Liver (tissue), 9 donors: Measurements from ENCODE around the gene RAF1. TPM values are rescaled to one million over a fixed set of nuclear protein-coding genes. Genes with fewer than 3 reads are reported as not detected.

Experiments
- DNase-seq: peaks from one replicate; pipeline ENCODE4 v3.0.0-alpha.2; 2017; ENCODE audit warnings: low spot score
- H3K27ac ChIP-seq, 2 donors: one replicate each; pipeline ENCODE4 v1.7.0; 2013; ENCODE audit warnings: inconsistent platforms in 2 of 2, low read length in 2 of 2, control low read depth in 1 of 2, low read depth in 1 of 2, mild to moderate bottlenecking in 1 of 2
- H3K27me3 ChIP-seq, 4 donors: one replicate each; pipeline versions ENCODE4 v1.6.1 to v1.7.0; 2013; ENCODE audit warnings: low read length in 3 of 4, inconsistent platforms in 1 of 4, mild to moderate bottlenecking in 1 of 4, moderate library complexity in 1 of 4; ENCODE audit not compliant: control insufficient read depth in 4 of 4, insufficient read depth in 4 of 4
- H3K36me3 ChIP-seq, 4 donors: one replicate each; pipeline versions ENCODE4 v1.6.1 to v1.7.0; 2013; ENCODE audit warnings: low read length in 3 of 4, mild to moderate bottlenecking in 3 of 4, low read depth in 1 of 4, moderate library complexity in 1 of 4; ENCODE audit not compliant: control insufficient read depth in 4 of 4, insufficient read depth in 3 of 4
- H3K4me1 ChIP-seq, 4 donors: one replicate each; pipeline versions ENCODE4 v1.6.1 to v1.7.0; 2013; ENCODE audit warnings: low read length in 3 of 4, mild to moderate bottlenecking in 3 of 4, moderate library complexity in 1 of 4; ENCODE audit not compliant: control insufficient read depth in 4 of 4, insufficient read depth in 4 of 4
- H3K4me3 ChIP-seq, 3 donors: one replicate each; pipeline versions ENCODE4 v1.6.1 to v1.7.0; 2013; ENCODE audit warnings: low read length in 3 of 3, control low read depth in 1 of 3, low read depth in 1 of 3, mild to moderate bottlenecking in 1 of 3
- H3K9ac ChIP-seq, 2 donors: one replicate each; pipeline ENCODE4 v1.7.0; 2013; ENCODE audit warnings: low read length in 2 of 2, mild to moderate bottlenecking in 2 of 2, moderate library complexity in 2 of 2, control low read depth in 1 of 2, low read depth in 1 of 2
- H3K9me3 ChIP-seq, 4 donors: one replicate each; pipeline versions ENCODE4 v1.6.1 to v1.7.0; 2013; ENCODE audit warnings: low read length in 3 of 4; ENCODE audit not compliant: control insufficient read depth in 4 of 4
- FOXA1 ChIP-seq: IDR thresholded peaks from 2 replicates; pipeline ENCODE4 v1.6.1; 2016; ENCODE audit warnings: antibody characterized with exemption
- GABPA ChIP-seq, 2 donors: IDR thresholded peaks in 1 of 2; conservative IDR thresholded peaks in 1 of 2; 2 replicates each; pipeline ENCODE4 v1.6.1; 2016; ENCODE audit warnings: antibody characterized with exemption in 2 of 2, mild to moderate bottlenecking in 1 of 2, moderate library complexity in 1 of 2
- HNF4A ChIP-seq, 2 donors: conservative IDR thresholded peaks; 2 replicates each; pipeline ENCODE4 v1.6.1; 2016; ENCODE audit warnings: antibody characterized with exemption in 2 of 2, mild to moderate bottlenecking in 2 of 2
- HNF4G ChIP-seq: IDR thresholded peaks from 2 replicates; pipeline ENCODE4 v1.6.1; 2016; ENCODE audit warnings: antibody characterized with exemption
- NR2F2 ChIP-seq: IDR thresholded peaks from 2 replicates; pipeline ENCODE4 v1.6.1; 2016; ENCODE audit warnings: antibody characterized with exemption
- RXRA ChIP-seq, 2 donors: IDR thresholded peaks; 2 replicates each; pipeline ENCODE4 v1.6.1; 2017 to 2018; ENCODE audit warnings: antibody characterized with exemption in 2 of 2, mild to moderate bottlenecking in 1 of 2
- SP1 ChIP-seq: IDR thresholded peaks from 2 replicates; pipeline ENCODE4 v1.6.1; 2018; ENCODE audit warnings: antibody characterized with exemption, mild to moderate bottlenecking
- TAF1 ChIP-seq: conservative IDR thresholded peaks from 2 replicates; pipeline ENCODE4 v1.6.1; 2016; ENCODE audit warnings: antibody characterized with exemption, mild to moderate bottlenecking
- YY1 ChIP-seq: IDR thresholded peaks from 2 replicates; pipeline ENCODE4 v1.6.1; 2016; ENCODE audit warnings: antibody characterized with exemption, mild to moderate bottlenecking
- WGBS: extraction: QIAGEN DNeasy Blood & Tissue Kit; methylation state at CpG from one replicate; pipeline ENCODE4 v1.1.7; 2013; 5-methylcytosine and 5-hydroxymethylcytosine counted together
- polyA plus RNA-seq, 2 donors: library from polyadenylated mRNA; stranded (reverse) in 1 of 2; unstranded in 1 of 2; fragments of 200-250 nt in 1 of 2; fragments of >200 nt in 1 of 2; fragmentation: Nextera tagmentation in 1 of 2; extraction: Ambion mirVana in 1 of 2; gene quantifications; one replicate each; pipeline versions ENCODE4 v1.2.1 to v1.2.3, GENCODE V29; 2013 to 2015
- total RNA-seq, 2 donors: library from RNA; depleted of rRNA; stranded (reverse); fragments of >200 nt; gene quantifications; one replicate each; pipeline ENCODE4 v1.2.3, GENCODE V29; 2014
- TF ChIP-seq, protein P1 (sequence below): IDR thresholded peaks from 2 replicates; pipeline ENCODE4 v1.6.1; 2016; ENCODE audit warnings: antibody characterized with exemption
- TF ChIP-seq, protein P2 (sequence below): IDR thresholded peaks from 2 replicates; pipeline ENCODE4 v1.6.1; 2016; ENCODE audit warnings: antibody characterized with exemption
- TF ChIP-seq, protein P3 (sequence below): IDR thresholded peaks from 2 replicates; pipeline ENCODE4 v1.6.1; 2016; ENCODE audit warnings: antibody characterized with exemption
- TF ChIP-seq, protein P4 (sequence below): IDR thresholded peaks from 2 replicates; pipeline ENCODE4 v1.6.1; 2016; ENCODE audit warnings: antibody characterized with exemption, mild to moderate bottlenecking
- TF ChIP-seq, protein P5 (sequence below): fragments of 150-350 bp; IDR thresholded peaks from 2 replicates; pipeline ENCODE4 v1.5.1; 2017; ENCODE audit warnings: improper control_type of control experiment, low read depth, low read length; ENCODE audit not compliant: missing input control
- donor health status: healthy.
- donor health status: healthy.
- donor health status: healthy.
- donor health status: healthy.
- donor health status: healthy.

The RAF1 gene
- total and polyA plus RNA-seq, 4 donors = 44.3 to 92.3 (median 63.2) TPM

DNA sequence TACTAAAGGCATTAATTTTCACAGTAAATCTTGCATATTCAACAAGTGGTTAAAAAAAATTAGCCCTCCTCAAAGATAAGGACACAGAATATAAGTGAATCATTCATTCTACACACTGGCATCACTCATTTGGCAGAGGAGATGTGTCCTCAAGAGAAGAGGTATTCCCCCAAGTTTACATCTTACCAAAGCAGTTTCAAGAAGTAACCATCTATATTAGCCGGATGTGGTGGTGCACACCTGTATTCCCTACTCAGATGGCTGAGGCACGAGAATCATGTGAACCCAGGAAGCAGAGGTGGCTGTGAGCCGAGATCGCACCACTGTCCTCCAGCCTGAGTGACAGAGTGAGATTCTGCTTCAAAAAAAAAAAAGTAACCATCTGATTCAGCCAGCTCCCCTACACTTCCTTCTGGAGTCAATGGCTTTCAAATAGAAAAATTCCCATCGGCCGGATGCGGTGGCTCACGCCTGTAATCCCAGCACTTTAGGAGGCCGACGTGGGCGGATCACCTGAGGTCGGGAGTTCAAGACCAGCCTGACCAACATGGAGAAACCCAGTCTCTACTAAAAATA is 15.4 kb downstream of the RAF1 start:
- 69% methylated on average over 12 of the region's 12 CpGs for WGBS
- Histone ChIP-seq H3K4me1 (peaks cover 11 to 39% (median 15%) of the 10 kb centered on the region in 4 donors), H3K4me3 (no peak overlapping the region), H3K9ac (peak overlapping the region; percentile 86 to 98), H3K27me3 (no peaks in the 10 kb centered on the region), H3K9me3 (no peaks in the 10 kb centered on the region), H3K27ac (peak overlapping the region; percentile 88 to 92), H3K36me3 (peaks cover 0 to 2% (median 0%) of the 10 kb centered on the region in 4 donors)
- TF ChIP-seq HNF4A (conservative IDR thresholded peaks at IDR 0.05) (no peak), HNF4G (no peak), SP1 (no peak), NR2F2 (no peak), YY1 (peak; percentile 22)
- TF ChIP-seq, protein P1, sequence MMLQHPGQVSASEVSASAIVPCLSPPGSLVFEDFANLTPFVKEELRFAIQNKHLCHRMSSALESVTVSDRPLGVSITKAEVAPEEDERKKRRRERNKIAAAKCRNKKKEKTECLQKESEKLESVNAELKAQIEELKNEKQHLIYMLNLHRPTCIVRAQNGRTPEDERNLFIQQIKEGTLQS = no peak
- TF ChIP-seq, protein P2, sequence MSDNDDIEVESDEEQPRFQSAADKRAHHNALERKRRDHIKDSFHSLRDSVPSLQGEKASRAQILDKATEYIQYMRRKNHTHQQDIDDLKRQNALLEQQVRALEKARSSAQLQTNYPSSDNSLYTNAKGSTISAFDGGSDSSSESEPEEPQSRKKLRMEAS = no peak
- TF ChIP-seq, protein P3, sequence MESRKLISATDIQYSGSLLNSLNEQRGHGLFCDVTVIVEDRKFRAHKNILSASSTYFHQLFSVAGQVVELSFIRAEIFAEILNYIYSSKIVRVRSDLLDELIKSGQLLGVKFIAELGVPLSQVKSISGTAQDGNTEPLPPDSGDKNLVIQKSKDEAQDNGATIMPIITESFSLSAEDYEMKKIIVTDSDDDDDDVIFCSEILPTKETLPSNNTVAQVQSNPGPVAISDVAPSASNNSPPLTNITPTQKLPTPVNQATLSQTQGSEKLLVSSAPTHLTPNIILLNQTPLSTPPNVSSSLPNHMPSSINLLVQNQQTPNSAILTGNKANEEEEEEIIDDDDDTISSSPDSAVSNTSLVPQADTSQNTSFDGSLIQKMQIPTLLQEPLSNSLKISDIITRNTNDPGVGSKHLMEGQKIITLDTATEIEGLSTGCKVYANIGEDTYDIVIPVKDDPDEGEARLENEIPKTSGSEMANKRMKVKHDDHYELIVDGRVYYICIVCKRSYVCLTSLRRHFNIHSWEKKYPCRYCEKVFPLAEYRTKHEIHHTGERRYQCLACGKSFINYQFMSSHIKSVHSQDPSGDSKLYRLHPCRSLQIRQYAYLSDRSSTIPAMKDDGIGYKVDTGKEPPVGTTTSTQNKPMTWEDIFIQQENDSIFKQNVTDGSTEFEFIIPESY = no peak
- DNase-seq = no peak

DNA sequence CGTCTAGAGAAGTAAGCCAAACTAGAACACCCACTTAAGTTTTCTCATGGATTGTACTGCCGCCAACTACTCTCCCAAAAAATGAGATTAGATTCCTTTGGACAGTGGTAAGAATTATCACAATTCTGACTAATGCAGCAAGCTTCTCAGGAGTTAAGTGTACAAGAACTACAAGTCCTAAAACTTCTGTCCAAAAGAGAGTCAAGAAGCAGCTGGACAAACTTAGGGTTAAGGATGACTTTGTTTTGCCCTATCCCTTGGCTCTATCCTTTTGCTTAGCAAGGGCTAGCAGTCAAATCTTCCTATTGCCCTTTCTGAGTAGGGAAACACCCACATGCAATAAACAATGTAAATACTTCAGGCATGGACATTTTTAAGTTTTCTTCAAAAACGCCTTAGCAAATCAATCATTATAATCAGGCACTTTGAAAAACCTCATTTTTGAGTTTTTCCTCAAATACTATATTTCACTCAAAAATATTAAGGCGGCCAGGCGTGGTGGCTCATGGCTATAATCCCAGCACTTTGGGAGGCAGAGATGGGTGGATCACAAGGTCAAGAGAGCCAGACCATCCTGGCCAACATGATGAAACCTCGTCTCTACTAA is 19.5 kb downstream of the RAF1 start:
- H3K9me3 ChIP-seq = no peaks in the 10 kb centered on the region
- no peaks in the 10 kb centered on the region for H3K36me3 ChIP-seq
- no peak overlapping the region for H3K9ac ChIP-seq
- DNase-seq = no peak
- no peaks in the 10 kb centered on the region for H3K27me3 ChIP-seq
- TF ChIP-seq RXRA (IDR thresholded peaks at IDR 0.05) = no peak
- no peak for TF ChIP-seq FOXA1
- TF ChIP-seq NR2F2 = no peak
- TF ChIP-seq, protein P4, sequence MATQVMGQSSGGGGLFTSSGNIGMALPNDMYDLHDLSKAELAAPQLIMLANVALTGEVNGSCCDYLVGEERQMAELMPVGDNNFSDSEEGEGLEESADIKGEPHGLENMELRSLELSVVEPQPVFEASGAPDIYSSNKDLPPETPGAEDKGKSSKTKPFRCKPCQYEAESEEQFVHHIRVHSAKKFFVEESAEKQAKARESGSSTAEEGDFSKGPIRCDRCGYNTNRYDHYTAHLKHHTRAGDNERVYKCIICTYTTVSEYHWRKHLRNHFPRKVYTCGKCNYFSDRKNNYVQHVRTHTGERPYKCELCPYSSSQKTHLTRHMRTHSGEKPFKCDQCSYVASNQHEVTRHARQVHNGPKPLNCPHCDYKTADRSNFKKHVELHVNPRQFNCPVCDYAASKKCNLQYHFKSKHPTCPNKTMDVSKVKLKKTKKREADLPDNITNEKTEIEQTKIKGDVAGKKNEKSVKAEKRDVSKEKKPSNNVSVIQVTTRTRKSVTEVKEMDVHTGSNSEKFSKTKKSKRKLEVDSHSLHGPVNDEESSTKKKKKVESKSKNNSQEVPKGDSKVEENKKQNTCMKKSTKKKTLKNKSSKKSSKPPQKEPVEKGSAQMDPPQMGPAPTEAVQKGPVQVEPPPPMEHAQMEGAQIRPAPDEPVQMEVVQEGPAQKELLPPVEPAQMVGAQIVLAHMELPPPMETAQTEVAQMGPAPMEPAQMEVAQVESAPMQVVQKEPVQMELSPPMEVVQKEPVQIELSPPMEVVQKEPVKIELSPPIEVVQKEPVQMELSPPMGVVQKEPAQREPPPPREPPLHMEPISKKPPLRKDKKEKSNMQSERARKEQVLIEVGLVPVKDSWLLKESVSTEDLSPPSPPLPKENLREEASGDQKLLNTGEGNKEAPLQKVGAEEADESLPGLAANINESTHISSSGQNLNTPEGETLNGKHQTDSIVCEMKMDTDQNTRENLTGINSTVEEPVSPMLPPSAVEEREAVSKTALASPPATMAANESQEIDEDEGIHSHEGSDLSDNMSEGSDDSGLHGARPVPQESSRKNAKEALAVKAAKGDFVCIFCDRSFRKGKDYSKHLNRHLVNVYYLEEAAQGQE = no peak
- no peak for TF ChIP-seq YY1
- TF ChIP-seq, protein P5, sequence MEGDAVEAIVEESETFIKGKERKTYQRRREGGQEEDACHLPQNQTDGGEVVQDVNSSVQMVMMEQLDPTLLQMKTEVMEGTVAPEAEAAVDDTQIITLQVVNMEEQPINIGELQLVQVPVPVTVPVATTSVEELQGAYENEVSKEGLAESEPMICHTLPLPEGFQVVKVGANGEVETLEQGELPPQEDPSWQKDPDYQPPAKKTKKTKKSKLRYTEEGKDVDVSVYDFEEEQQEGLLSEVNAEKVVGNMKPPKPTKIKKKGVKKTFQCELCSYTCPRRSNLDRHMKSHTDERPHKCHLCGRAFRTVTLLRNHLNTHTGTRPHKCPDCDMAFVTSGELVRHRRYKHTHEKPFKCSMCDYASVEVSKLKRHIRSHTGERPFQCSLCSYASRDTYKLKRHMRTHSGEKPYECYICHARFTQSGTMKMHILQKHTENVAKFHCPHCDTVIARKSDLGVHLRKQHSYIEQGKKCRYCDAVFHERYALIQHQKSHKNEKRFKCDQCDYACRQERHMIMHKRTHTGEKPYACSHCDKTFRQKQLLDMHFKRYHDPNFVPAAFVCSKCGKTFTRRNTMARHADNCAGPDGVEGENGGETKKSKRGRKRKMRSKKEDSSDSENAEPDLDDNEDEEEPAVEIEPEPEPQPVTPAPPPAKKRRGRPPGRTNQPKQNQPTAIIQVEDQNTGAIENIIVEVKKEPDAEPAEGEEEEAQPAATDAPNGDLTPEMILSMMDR = no peak
- TF ChIP-seq, protein P3 = no peak
- TF ChIP-seq GABPA (IDR thresholded peaks at IDR 0.05 in 1 of 2, conservative IDR thresholded peaks at IDR 0.05 in 1 of 2) = no peak
- TF ChIP-seq HNF4G = no peak
- TF ChIP-seq, protein P1 = no peak
- TF ChIP-seq TAF1 = no peak
- TF ChIP-seq, protein P2 = no peak
- H3K4me1 ChIP-seq = peaks cover 6 to 30% (median 16%) of the 10 kb centered on the region in 4 donors
- no peak overlapping the region for H3K4me3 ChIP-seq
- peak overlapping the region; percentile 1 to 7 for H3K27ac ChIP-seq
- 65% methylated on average over 6 of the region's 6 CpGs for whole genome bisulfite sequencing
